Upper lobe of left lung (tissue), 4 donors: ENCODE results near the gene SERGEF.

ENCODE experiments used
- POLR2A ChIP-seq, 4 donors: fragments of 450-650 bp; IDR thresholded peaks; one replicate each; pipeline ENCODE4 v1.5.1; 2016 to 2017; ENCODE audit warnings: antibody characterized with exemption in 4 of 4, mild to moderate bottlenecking in 2 of 4
- TF ChIP-seq, protein P1 (sequence below), 6 experiments: fragments of 450-650 bp in 4 of 6; fragments of 200-600 bp in 2 of 6; sonication (generic) in 2 of 6; IDR thresholded peaks; one replicate each; pipeline ENCODE4 v1.5.1; 2016 to 2019; ENCODE audit warnings: antibody characterized with exemption in 6 of 6

DNA sequence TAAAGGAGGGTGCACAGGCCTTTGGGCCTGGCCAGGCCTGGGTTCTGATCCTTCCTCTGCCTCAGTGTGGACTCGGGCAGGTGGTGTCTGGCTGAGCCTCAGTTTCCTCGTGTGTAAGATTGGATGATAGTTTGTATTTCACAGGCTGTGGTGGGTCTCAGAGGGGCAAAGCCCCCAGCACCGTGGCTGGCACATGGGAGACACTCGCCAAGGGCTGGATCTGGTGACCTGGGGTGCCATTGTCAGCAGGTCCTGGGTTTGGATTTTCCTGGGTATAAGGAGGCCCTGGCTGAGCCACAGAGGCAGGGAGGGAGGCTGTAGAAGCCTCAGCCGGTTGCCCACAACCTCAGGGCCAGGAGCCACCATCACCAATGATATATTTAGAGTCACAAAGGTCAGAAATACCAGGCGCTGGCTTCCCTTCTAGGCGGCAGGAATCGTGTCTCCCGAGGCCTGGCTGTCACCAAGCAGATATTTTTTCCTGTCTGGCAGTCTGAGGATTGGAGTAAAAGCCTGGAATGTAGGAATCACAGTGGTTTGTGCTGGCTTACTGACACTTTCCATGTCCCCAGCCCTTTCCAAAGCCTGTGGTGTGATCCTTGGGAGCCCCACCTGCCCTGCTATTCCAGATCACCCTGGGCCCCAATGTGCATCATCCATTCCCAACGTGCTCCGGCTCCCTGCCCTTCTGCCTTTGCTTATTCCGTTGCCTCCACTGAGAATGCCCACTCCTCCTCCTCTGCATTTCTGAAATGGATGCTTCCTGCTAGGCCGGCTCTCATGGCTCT is 262.6 kb downstream of the SERGEF start:
- TF ChIP-seq, protein P1, sequence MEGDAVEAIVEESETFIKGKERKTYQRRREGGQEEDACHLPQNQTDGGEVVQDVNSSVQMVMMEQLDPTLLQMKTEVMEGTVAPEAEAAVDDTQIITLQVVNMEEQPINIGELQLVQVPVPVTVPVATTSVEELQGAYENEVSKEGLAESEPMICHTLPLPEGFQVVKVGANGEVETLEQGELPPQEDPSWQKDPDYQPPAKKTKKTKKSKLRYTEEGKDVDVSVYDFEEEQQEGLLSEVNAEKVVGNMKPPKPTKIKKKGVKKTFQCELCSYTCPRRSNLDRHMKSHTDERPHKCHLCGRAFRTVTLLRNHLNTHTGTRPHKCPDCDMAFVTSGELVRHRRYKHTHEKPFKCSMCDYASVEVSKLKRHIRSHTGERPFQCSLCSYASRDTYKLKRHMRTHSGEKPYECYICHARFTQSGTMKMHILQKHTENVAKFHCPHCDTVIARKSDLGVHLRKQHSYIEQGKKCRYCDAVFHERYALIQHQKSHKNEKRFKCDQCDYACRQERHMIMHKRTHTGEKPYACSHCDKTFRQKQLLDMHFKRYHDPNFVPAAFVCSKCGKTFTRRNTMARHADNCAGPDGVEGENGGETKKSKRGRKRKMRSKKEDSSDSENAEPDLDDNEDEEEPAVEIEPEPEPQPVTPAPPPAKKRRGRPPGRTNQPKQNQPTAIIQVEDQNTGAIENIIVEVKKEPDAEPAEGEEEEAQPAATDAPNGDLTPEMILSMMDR (IDR thresholded peaks at IDR 0.05) = no peak
- no peak for TF ChIP-seq POLR2A (IDR thresholded peaks at IDR 0.05)
